Chondrocyte (in vitro differentiated cells): ENCODE results near the gene DPM1. TPM values are rescaled to one million over a fixed set of nuclear protein-coding genes. Genes with fewer than 3 reads are reported as not detected.
A peak's percentile ranks its signal among the peaks of the same experiment; 100 is the strongest.

ENCODE experiments used
- DNase-seq: peaks from one replicate; pipeline ENCODE4 v3.0.0; 2021; ENCODE audit warnings: mixed read lengths, low spot score
- H3K27ac Mint-ChIP-seq: one replicate; pipeline ENCODE4 v1.8.0; 2021; ENCODE audit warnings: mild to moderate bottlenecking, moderate library complexity, mixed read lengths; ENCODE audit not compliant: unreplicated experiment
- H3K27me3 Mint-ChIP-seq: 2 replicates; pipeline ENCODE4 v1.8.0; 2021; ENCODE audit warnings: low read depth, mixed read lengths
- H3K36me3 Mint-ChIP-seq: 2 replicates; pipeline ENCODE4 v1.8.0; 2021; ENCODE audit warnings: low read depth, mixed read lengths
- H3K4me1 Mint-ChIP-seq: 2 replicates; pipeline ENCODE4 v1.8.0; 2021; ENCODE audit warnings: low read depth, mild to moderate bottlenecking, mixed read lengths
- H3K4me3 Mint-ChIP-seq: one replicate; pipeline ENCODE4 v1.8.0; 2021; ENCODE audit warnings: mild to moderate bottlenecking, moderate library complexity, mixed read lengths; ENCODE audit not compliant: unreplicated experiment
- H3K9me3 Mint-ChIP-seq: 2 replicates; pipeline ENCODE4 v1.8.0; 2021; ENCODE audit warnings: low read depth, mixed read lengths
- total RNA-seq: library from RNA; stranded (reverse); gene quantifications from 3 replicates; pipeline ENCODE4 v1.2.1, GENCODE V29; 2021
- TF ChIP-seq, protein P1 (sequence below): fragments of 200-600 bp; sonication (generic); IDR thresholded peaks from 2 replicates; pipeline ENCODE4 v1.5.0; 2021; ENCODE audit warnings: antibody characterized with exemption, mild to moderate bottlenecking, moderate library complexity

The DPM1 gene
- total RNA-seq, 1 donor from 2014 or later: 40.5 TPM

DNA sequence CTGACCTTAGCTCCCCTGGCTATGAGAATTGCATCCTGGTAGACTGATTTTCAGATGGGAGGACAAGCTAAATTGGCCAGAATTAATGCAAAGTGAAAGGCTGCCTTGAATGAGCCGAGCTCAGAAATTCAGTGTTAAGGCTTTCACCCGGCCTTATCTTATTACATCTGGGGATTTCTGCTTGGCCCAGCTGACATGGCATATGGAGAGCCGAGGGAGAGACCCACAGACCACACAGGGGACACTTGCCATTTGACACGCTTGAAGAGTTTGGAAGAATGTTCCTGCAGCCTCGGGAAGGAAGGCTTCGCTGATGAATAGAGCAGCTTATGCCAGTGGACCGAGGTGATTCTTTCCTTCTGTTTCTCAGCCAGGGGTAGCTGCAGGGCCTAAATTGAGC, 9.3 kb upstream of the DPM1 start:
- Mint-ChIP-seq H3K27ac (no peak overlapping the region), H3K4me3 (no peak overlapping the region), H3K36me3 (no peaks in the 10 kb centered on the region), H3K27me3 (peaks cover 7% of the 10 kb centered on the region), H3K4me1 (no peaks in the 10 kb centered on the region), H3K9me3 (no peaks in the 10 kb centered on the region)
- TF ChIP-seq, protein P1, sequence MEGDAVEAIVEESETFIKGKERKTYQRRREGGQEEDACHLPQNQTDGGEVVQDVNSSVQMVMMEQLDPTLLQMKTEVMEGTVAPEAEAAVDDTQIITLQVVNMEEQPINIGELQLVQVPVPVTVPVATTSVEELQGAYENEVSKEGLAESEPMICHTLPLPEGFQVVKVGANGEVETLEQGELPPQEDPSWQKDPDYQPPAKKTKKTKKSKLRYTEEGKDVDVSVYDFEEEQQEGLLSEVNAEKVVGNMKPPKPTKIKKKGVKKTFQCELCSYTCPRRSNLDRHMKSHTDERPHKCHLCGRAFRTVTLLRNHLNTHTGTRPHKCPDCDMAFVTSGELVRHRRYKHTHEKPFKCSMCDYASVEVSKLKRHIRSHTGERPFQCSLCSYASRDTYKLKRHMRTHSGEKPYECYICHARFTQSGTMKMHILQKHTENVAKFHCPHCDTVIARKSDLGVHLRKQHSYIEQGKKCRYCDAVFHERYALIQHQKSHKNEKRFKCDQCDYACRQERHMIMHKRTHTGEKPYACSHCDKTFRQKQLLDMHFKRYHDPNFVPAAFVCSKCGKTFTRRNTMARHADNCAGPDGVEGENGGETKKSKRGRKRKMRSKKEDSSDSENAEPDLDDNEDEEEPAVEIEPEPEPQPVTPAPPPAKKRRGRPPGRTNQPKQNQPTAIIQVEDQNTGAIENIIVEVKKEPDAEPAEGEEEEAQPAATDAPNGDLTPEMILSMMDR: no peak
- no peak for DNase-seq

DNA sequence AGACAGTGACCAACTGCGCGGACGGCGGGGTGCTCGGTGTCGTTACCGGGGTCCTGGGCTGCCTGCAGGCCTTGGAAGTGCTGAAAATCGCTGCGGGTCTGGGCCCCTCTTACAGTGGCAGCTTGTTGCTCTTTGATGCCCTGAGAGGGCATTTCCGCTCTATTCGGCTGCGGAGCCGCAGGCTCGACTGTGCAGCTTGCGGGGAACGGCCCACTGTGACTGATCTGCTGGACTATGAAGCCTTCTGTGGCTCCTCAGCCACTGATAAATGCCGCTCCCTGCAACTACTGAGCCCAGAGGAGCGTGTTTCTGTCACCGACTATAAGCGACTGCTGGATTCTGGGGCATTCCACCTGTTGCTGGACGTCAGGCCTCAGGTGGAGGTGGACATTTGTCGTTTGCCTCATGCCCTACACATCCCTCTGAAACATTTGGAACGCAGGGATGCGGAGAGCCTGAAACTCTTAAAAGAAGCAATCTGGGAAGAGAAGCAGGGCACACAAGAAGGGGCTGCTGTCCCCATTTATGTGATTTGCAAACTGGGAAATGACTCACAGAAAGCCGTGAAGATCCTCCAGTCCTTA, 1.3 kb upstream of the DPM1 start:
- H3K36me3 Mint-ChIP-seq: peaks cover 4% of the 10 kb centered on the region
- peak overlapping the region; percentile 97 for H3K4me3 Mint-ChIP-seq
- TF ChIP-seq, protein P1: no peak
- no peaks in the 10 kb centered on the region for H3K27me3 Mint-ChIP-seq
- no peak for DNase-seq
- H3K27ac Mint-ChIP-seq: peak overlapping the region; percentile 99
- H3K9me3 Mint-ChIP-seq: peaks cover 4% of the 10 kb centered on the region
- peaks cover 44% of the 10 kb centered on the region for H3K4me1 Mint-ChIP-seq

DNA sequence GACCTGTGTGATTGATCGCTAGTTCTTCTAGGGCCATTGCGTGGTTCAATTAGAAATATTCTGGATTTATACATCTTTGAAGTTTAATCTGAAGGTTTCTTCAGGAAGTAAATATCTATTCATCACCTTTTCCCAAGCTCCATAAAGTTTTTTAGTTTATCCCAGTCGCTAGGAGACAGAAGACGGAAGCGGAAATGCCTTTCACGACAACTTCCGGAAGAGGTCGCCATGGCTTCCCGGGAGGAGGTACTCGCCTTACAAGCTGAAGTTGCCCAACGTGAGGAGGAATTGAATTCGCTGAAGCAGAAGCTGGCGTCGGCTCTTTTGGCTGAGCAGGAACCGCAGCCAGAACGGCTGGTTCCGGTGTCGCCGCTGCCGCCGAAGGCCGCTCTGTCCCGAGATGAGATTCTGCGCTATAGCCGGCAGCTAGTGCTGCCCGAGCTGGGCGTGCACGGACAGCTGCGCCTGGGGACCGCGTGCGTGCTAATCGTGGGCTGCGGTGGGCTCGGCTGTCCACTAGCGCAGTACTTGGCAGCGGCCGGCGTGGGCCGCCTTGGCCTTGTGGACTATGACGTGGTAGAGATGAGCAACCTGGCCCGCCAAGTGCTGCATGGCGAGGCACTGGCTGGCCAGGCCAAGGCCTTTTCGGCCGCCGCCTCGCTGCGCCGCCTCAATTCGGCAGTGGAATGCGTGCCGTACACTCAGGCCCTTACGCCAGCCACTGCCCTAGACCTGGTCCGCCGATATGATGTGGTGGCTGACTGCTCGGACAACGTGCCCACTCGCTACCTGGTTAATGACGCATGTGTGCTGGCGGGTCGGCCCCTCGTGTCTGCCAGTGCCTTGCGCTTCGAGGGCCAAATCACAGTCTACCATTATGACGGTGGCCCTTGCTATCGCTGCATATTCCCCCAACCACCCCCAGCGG, 547 bp upstream of the DPM1 start, which contains the start of gene MOCS3:
MOCS3 (plus strand) TSS at position 204 of the 928 bp plus-strand sequence; CDS start at position 229, 25 bp downstream.
- H3K4me1 Mint-ChIP-seq: peaks cover 44% of the 10 kb centered on the region
- H3K36me3 Mint-ChIP-seq: peaks cover 4% of the 10 kb centered on the region
- H3K4me3 Mint-ChIP-seq: peak within 1 kb of the TSS; percentile 97
- H3K9me3 Mint-ChIP-seq: peaks cover 4% of the 10 kb centered on the region
- TF ChIP-seq, protein P1: no peak
- no peaks in the 10 kb centered on the region for H3K27me3 Mint-ChIP-seq
- peak within 1 kb of the TSS; percentile 99 for H3K27ac Mint-ChIP-seq
- no peak for DNase-seq

DNA sequence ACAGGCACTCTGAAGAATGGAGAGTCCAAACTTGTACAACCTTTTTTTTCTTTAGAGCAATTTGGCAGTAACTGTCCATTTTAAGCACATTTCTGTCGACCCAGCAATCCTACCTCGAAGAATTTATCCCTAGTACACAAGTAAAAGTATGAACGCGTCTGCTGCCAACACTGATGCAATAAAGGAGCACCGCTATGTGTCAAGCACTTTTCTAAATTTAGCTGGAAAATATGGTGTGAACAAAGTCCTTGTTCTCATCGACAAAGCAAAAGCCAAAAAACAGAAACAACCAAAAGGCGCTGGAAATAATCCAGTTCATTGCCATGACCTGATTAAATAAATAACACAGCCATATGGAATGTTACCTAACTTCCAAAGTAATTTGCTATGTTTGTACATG, 1.1 kb downstream of the DPM1 start:
- H3K27ac Mint-ChIP-seq: peak overlapping the region; percentile 99
- peaks cover 3% of the 10 kb centered on the region for H3K36me3 Mint-ChIP-seq
- peaks cover 44% of the 10 kb centered on the region for H3K4me1 Mint-ChIP-seq
- peak overlapping the region; percentile 97 for H3K4me3 Mint-ChIP-seq
- TF ChIP-seq, protein P1: no peak
- no peaks in the 10 kb centered on the region for H3K27me3 Mint-ChIP-seq
- no peak for DNase-seq
- peaks cover 4% of the 10 kb centered on the region for H3K9me3 Mint-ChIP-seq

DNA sequence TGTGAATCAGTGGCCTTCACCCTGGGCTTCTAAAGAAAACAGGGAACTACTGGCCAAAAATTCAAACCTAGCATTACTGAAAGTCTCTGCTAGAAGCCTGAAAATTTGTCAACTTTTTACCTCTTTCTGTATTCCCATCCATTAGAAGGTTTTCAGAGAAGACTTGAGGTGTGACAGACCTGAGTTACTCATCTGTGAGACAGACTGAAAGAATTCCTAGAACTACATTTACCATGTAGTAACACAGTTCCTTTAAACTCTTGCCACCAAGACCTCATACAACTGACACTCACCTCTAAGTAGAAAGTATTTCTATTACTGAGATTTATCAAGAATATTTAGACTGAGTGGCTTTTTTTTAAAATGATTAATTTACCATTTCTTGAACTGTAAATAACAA, 4.5 kb downstream of the DPM1 start:
- Mint-ChIP-seq H3K36me3 (peaks cover 9% of the 10 kb centered on the region), H3K4me1 (peaks cover 27% of the 10 kb centered on the region), H3K27me3 (no peaks in the 10 kb centered on the region), H3K27ac (no peak overlapping the region), H3K4me3 (no peak overlapping the region), H3K9me3 (no peaks in the 10 kb centered on the region)
- DNase-seq: no peak
- TF ChIP-seq, protein P1: no peak
